HG02870 (cell line): Measurements from ENCODE around the gene SLC9A8.
"Not testable (repeated sequence)": the region's sequence is repeated elsewhere in the genome, so short reads cannot be mapped to it uniquely, and the experiment has no call there.

Experiments
- ATAC-seq: cut with Tn5 transposase; IDR thresholded peaks from one replicate; pipeline ENCODE4 v1.9.1; 2021; ENCODE audit warnings: mild to moderate bottlenecking, moderate library complexity; ENCODE audit not compliant: unreplicated experiment

SLC9A8 gene

GRCh38 chr20:49891476-49892110, 79.0 kb downstream of the SLC9A8 start:
- no peak for ATAC-seq

DNA sequence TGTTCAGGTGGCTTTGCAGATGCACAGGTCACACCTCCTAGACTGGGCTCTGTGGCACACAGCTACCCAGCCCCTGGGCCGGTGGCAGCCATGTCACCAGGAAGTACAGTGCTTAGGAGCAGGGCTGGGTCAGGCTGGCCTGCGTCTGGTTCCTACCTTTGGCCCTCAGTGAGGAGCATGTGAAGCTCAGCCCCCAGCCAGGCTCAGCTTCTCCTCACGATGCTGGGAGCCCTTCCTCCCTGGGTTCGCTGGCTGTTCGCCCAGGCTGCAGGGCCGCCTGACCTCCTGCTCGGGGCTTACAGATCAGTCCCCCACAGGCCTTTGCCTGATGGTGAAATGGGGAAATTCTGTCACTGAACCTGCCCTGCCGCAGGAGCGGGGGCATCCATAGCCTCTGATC, 79.6 kb downstream of the SLC9A8 start:
- ATAC-seq, result no peak

- no peak for ATAC-seq
These were observed 80.2 kb downstream of the SLC9A8 start for GRCh38 chr20:49892817-49893216.

DNA sequence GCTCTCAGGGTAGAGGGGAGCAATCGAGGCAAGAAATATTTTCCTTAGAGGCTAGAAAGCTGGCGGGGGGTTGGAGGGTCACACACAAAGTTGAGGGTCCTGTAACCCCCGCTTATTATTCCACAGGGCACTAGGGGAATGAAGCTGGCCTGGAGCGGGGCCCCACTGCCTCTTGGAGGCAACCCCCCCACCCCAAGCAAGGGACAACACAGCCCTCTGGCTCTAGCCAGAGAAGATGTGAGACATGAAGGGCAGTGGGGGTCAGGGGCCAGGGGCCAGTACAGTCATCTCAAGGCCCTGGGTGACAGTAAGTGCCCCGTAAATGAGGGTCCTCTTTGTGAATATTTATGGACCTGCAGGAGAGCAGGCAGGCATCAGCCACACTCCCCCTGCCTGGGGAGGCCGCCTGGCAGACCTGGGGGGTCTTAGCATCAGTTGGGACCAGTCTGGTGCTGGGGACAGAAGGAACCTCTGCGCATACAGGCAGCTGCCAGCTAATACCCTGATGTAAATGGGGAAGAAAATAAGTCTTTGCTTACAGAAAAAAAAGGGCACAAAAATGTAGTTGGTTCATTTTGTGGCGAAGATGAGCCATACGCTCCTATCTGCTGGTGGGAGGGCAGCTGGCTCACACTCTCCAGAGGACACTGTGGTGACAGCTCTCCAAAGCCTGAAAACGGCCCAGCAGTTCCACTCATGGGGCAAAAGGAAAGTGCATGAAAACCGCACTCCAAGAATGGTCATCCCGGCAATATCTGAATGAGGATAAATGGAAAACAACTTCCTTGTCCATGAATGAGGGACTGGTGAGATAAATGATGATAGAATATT, 80.8 kb downstream of the SLC9A8 start:
- no peak for ATAC-seq

- ATAC-seq, result no peak
These were observed 81.4 kb downstream of the SLC9A8 start for GRCh38 chr20:49894073-49894470.

GRCh38 chr20:49895474-49896093, 83.0 kb downstream of the SLC9A8 start:
- not testable (repeated sequence) for ATAC-seq

GRCh38 chr20:49896204-49896603, 83.6 kb downstream of the SLC9A8 start:
- no peak for ATAC-seq

DNA sequence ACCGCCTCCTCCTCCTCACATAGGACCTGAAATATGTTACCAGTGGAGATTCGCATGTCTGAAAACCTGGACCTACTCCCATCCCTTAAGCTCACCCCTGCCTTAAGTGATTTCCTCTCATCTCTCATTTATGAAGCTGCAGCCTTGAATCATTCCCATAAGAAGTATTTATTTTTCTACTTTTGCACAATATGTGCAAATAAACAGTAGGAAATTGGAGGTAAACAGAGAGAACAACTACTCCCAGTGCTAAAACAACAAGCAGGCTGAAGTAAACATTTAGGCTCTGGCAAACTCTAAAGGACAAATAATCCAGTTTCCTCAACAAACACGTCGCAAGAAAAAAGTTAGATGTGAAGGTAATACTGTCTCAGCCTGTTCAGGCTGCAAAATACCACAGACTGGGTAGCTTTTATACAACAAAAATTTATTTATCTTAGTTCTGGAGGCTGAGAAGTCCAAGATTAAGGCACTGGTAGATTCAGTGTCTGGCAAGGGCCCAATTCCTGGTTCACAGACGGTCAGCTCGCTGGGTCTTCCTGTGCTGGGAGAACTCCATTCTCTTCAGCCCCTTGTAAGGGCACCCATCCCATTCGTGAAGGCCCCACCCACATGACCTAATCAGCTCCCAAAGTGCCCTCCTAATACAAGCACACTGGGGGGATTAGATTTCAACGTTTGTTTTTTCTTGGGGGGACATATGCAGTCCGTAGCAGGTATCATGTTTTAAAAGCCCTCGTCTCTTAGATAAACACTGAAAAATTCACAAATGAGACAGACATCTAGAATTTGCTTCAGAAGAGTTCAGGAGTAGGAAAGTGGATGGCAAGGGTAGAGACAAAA, 87.1 kb downstream of the SLC9A8 start:
- no peak for ATAC-seq

DNA sequence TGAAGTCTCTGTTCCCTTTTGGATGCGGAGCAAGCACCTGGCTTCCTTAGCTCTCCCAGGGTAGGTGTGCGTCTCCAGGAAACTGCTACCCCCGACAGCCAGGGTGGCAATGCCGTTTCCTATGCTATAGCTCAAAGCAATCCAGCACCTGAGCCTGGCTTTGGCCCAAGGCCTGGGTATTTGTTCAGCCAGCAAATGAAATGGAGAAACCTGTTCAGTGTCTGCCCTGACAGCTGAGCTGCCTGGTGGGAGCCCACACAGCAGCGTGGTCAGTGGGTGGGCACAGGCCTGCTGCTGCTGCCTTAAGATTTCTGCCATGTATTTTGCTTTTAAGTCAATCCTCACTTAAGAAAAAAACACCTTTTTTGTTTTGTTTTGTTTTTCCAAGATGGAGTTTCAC, 89.0 kb downstream of the SLC9A8 start:
- no peak for ATAC-seq

DNA sequence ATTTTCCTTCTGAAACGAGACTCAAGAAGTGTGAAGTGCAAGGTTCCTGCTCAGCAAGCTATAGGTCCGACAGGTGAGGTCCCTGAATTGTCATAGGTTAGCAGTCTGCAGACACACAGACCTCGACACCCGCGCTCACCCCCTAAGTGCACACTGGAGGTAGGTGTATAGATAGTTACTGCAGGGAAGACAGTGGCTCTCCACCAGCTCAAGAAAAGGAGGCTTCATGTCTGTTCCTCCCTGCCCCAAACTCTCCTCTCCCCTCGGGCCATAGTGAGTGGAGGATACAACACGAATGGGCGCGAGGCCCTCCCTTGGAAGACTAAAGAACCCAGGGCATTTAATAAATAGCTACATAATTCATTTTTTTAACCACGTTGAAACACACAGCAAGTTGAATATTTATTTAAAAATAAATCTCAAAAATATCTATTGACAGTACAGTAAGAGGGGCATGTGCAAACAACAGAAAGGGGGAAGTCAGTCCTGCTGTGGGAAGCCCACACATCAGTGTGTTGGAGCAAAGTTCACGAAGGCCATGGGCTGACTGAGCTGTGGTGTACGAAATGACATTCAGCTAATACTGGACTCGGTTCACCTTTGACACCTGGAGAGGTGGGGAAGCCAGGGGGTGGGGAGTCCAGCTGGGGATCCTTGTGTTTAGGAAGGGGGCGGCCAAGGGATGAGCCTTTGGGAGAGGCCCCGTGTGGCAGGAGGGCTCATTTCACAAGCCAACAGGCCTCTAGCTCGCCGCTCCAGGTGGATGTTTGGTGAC, 92.0 kb downstream of the SLC9A8 start:
- no peak for ATAC-seq

DNA sequence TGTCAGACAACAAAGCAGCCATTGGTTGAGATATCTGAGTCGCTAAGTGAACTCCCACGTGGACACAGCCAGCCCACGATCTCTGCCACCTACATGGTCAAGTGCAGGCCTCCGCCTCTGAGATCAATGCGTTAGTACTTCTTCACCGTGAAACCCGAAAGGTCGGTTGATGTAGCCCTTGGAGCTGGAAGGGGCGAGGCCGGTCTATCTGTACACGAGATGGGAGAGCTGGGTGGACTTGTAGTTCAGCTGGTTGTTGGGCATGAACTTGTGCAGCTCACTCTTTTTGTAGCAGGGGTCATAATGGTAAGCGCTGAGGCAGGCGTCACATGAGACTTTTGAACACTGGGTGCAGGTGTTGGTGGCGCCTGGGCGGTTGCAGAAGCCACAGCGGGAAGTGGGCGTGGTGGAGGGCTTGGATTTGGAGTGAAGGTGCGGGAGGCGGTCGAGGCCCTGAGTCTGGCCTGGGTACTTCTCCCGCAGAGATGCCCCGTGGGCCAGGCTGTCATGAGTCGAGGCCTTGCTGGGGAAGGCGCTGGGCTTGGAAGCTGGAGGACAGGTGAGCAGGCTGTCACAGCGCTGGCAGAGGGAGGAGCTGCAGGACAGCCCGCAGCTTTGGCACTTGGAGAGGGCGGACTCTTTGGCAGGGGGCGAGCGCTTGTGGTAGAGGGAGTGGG, 92.9 kb downstream of the SLC9A8 start:
- ATAC-seq, result no peak

DNA sequence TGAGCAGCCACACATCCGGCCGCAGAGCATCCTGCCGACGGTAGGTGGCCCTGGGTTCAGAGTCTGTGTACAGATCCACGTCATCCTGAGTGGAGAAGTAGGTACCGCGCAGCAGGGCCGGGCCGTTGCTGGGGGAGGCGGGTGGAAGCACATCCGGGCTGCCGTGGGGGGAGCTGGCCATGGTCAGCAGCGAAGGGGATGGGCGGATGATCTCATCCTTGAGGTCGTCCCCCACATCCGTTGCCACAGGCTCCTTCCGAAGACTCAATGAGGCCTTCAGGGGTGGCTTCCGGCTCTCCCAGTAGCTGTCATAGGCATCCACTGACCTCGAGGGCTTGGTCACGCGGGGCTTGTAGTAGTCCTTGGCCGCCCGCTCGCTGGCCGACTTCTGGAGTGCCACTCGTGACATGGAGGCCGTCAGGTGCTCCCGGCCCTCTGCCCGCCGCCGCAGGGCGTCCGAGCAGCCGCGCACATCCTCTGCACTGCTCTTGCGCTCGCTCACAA, 93.5 kb downstream of the SLC9A8 start:
- ATAC-seq, result no peak

DNA sequence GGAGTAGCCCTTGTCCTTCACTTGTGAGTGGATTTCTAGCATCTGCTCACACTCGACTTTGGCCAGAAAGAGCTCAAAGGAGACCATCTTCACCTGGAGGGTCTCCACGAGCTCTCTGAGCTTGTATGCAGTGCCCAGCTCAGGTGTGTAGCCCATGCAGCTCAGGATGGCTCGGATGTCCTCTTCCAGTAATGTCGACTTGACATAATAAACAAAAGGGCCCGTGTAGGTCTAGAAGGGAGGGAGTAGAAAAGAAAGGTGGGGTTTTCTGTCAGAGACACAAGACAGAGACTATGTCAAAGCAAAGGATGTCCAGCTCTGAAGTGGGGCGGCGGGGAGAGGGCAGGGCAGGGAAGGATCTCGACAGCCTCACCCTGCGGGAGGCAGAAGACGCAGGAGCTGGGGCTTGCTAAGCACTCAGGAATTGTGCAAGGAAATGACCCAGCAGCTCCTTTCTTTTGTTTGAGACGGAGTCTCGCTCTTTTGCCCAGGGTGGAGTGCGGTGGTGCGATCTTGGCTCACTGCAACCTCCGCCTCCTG, 94.1 kb downstream of the SLC9A8 start:
- ATAC-seq, result no peak

DNA sequence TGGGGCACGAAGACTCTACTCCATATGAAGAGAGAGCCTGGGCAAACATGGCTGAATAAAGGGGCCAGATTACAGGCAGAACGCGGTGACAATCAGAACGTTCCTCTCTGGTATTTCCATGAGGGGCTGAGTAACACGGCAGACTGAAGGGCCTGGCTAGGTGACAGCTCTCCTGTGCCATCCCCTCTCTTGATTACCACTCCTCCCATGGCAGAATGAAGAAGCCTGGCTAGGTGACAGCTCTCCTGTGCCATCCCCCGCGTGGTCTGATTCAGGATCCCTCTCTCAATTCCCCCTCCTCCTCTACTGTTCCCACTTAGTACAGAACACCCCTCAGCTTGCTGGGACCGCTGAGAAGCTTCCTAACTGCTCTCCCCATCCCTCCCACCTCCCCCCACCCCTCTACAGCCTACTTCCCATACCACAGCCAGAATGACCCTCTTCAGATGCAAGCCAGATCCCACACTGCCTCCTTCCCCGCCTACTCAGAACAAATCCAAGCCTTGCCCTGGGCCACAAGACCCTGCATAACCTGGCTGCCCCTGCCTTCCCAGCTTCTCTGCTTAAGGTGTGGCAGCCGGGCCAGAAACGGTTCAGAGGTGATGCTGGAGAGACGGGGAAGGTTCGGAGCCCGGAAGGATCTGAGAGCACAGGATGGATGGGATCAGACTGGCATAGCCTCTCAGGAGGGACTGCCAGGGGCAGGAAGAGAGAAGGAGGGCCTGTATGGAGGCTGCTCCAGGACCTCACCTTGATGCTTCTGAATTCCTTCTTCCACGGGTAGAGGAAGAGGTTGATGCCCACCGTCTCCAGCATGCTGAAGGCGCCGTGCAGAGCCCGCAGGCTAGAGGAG, 95.0 kb downstream of the SLC9A8 start:
- no peak for ATAC-seq

- no peak for ATAC-seq
These were observed 95.6 kb downstream of the SLC9A8 start for GRCh38 chr20:49908258-49908565.

DNA sequence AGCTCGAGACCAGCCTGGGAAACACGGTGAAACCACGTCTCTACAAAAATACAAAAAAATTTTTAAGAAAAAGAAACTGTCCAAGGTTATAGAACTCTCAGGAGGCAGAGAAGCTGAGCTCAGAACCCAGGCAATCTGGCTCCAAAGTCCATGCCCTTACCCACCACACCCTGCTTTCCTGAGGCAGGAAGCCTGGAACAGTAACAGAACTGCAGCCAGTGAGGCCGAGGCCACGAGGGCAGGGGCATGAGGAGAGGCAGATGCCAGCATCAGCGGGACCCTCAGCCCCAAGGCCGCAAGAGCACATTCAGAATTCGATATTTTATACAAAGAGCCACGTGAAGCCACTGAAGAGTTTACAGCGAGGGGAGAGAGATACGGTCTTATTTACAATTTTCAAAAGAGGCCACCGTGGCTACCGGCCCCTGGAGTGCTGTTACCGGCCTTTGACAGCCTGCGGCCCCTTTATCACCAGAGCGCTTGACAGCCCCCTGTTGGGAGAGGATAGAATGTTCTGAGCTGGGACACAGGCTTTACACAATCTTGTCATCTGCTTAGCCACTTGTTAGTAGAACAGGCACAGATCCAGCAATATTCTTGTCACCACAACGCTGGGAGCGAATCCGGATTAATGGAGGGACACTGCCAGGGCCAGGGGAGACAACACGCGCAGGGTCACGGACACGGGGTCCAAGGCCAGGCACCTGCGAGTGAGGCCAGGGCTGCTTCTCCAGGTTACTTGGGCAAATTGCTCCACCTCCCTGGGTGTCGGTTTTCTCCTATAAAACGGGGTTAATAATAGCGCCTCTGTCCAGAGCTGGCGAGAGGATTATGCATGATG, 97.1 kb downstream of the SLC9A8 start:
- no peak for ATAC-seq

- no peak for ATAC-seq
These were observed 97.7 kb downstream of the SLC9A8 start for GRCh38 chr20:49910340-49910706.
